ENCODE measurements around the gene PLG.

DNA sequence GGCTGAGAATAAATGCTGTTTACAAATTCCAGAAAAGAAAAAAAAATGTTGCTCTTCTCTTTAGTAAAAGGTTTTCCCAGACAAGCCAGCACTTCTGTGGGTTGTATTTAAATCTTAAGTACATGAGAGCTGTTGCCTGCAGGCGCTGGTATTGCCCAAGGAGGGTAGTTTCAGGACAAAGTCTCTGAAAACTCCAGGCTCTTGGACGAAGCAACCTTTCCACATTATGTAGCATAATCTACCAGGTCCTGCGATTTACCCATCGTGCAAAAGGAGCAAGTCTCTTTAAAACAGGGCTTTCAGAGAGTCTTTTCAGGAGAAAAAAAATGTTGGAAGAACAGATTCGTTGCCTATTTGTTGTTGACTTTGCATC, 65.6 kb downstream of the PLG start:
- TF ChIP-seq, protein P1, sequence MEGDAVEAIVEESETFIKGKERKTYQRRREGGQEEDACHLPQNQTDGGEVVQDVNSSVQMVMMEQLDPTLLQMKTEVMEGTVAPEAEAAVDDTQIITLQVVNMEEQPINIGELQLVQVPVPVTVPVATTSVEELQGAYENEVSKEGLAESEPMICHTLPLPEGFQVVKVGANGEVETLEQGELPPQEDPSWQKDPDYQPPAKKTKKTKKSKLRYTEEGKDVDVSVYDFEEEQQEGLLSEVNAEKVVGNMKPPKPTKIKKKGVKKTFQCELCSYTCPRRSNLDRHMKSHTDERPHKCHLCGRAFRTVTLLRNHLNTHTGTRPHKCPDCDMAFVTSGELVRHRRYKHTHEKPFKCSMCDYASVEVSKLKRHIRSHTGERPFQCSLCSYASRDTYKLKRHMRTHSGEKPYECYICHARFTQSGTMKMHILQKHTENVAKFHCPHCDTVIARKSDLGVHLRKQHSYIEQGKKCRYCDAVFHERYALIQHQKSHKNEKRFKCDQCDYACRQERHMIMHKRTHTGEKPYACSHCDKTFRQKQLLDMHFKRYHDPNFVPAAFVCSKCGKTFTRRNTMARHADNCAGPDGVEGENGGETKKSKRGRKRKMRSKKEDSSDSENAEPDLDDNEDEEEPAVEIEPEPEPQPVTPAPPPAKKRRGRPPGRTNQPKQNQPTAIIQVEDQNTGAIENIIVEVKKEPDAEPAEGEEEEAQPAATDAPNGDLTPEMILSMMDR (conservative IDR thresholded peaks at IDR 0.05; ENCODE audit: low read depth, low read length), result no peak
- no peak for TF ChIP-seq EZH2 (IDR thresholded peaks at IDR 0.05; ENCODE audit: borderline replicate concordance, low read depth, low read length, poor library complexity, severe bottlenecking)
